Spleen (tissue), 11 donors: ENCODE data around the gene PPFIA1. TPM values are rescaled to one million over a fixed set of nuclear protein-coding genes. Genes with fewer than 3 reads are reported as not detected.

Source experiments
- DNase-seq: peaks from one replicate; pipeline ENCODE4 v3.0.0-alpha.2; 2020
- H3K27ac ChIP-seq, 8 donors: fragments of 200-600 bp; sonication (generic) in 7 of 8; 1 replicate in 4 of 8; 2 replicates in 4 of 8; pipeline versions ENCODE4 v1.5.0 to v1.8.0; 2016 to 2021; ENCODE audit warnings: inconsistent platforms in 4 of 8, mild to moderate bottlenecking in 4 of 8, moderate library complexity in 1 of 8
- H3K27me3 ChIP-seq, 7 donors: fragments of 200-600 bp; sonication (generic) in 6 of 7; replicated peaks in 1 of 7; 1 replicate in 4 of 7; 2 replicates in 3 of 7; pipeline versions ENCODE4 v1.5.0 to v1.8.0; 2016 to 2021; ENCODE audit warnings: inconsistent platforms in 3 of 7, mild to moderate bottlenecking in 1 of 7
- H3K36me3 ChIP-seq, 6 donors: fragments of 200-600 bp; sonication (generic) in 5 of 6; 1 replicate in 4 of 6; 2 replicates in 2 of 6; pipeline versions ENCODE4 v1.5.0 to v1.8.0; 2016 to 2021; ENCODE audit warnings: inconsistent platforms in 2 of 6
- H3K4me1 ChIP-seq, 6 donors: fragments of 200-600 bp; sonication (generic) in 5 of 6; 1 replicate in 3 of 6; 2 replicates in 3 of 6; pipeline versions ENCODE4 v1.5.0 to v1.8.0; 2016 to 2021; ENCODE audit warnings: inconsistent platforms in 3 of 6
- H3K4me3 ChIP-seq, 8 donors: fragments of 200-600 bp; sonication (generic) in 7 of 8; 1 replicate in 4 of 8; 2 replicates in 4 of 8; pipeline versions ENCODE4 v1.5.0 to v1.8.0; 2016 to 2021; ENCODE audit warnings: inconsistent platforms in 4 of 8, mild to moderate bottlenecking in 4 of 8, moderate library complexity in 2 of 8
- H3K9me3 ChIP-seq, 8 donors: fragments of 200-600 bp; sonication (generic) in 7 of 8; 1 replicate in 4 of 8; 2 replicates in 4 of 8; pipeline versions ENCODE4 v1.5.0 to v1.8.0; 2016 to 2021; ENCODE audit warnings: inconsistent platforms in 4 of 8
- POLR2A ChIP-seq, 3 donors: fragments of 450-650 bp; IDR thresholded peaks; one replicate each; pipeline ENCODE4 v1.5.1; 2017; ENCODE audit warnings: antibody characterized with exemption in 3 of 3, mild to moderate bottlenecking in 1 of 3
- POLR2AphosphoS5 ChIP-seq, 3 donors: sonication (generic); formaldehyde crosslinking; IDR thresholded peaks; one replicate each; pipeline ENCODE4 v1.5.1; 2017; ENCODE audit warnings: antibody characterized with exemption in 3 of 3
- WGBS, 5 donors: extraction: QIAGEN DNeasy Blood & Tissue Kit in 3 of 5; methylation state at CpG; one replicate each; pipeline versions ENCODE4 v1.1.5 to v1.1.7; 2013 to 2018; 5-methylcytosine and 5-hydroxymethylcytosine counted together
- intact Hi-C: fragments of 100-400 bp; cut with DNase I; formaldehyde crosslinking; loops from one replicate; pipeline ENCODE4 v1.15.0; 2023; ENCODE audit warnings: low total_unique reads
- polyA plus RNA-seq, 3 donors: library from polyadenylated mRNA; stranded (reverse); fragments of 200-250 nt; gene quantifications; one replicate each; pipeline ENCODE4 v1.2.1, GENCODE V29; 2013
- total RNA-seq, 7 donors: library from RNA; depleted of rRNA in 3 of 7; stranded (reverse); fragments of >200 nt in 3 of 7; fragmentation: NEBNext Ultra II Directional in 4 of 7; extraction: Animal tissue kit (Norgen Biotek cat#: 25700) in 4 of 7; gene quantifications; one replicate each; pipeline versions ENCODE4 v1.1.0 to v1.2.1, GENCODE V29; 2016 to 2021
- TF ChIP-seq, protein P1 (sequence below), 11 experiments: fragments of 200-600 bp in 7 of 11; fragments of 450-650 bp in 4 of 11; sonication (generic) in 4 of 11; IDR thresholded peaks in 8 of 11; conservative IDR thresholded peaks in 3 of 11; 1 replicate in 7 of 11; 2 replicates in 4 of 11; pipeline versions ENCODE4 v1.4.0 to v1.8.0; 2016 to 2021; ENCODE audit warnings: antibody characterized with exemption in 11 of 11, inconsistent platforms in 4 of 11, mild to moderate bottlenecking in 1 of 11
- donor health status: healthy with polysubstance abuse.
- donor health status: DM: no; HTN: no; CAD: no; lungs with moderate emphysema.
- donor health status: DM: no; HTN: no; CAD: no.
- donor health status: Bipolar disorder and iron deficiency.
- donor health status: healthy.
- donor health status: DM: no; HTN: no; CAD: no.
- donor health status: DM: yes; HTN: yes; CAD: no.

Gene PPFIA1
- total and polyA plus RNA-seq, 10 donors, result 7.6 to 73.5 (median 55.0) TPM

GRCh38 chr11:70296681-70297080, 26.2 kb downstream of the PPFIA1 start:
- peaks cover 0 to 87% (median 30%) of the 10 kb centered on the region in 6 donors for H3K36me3 ChIP-seq
- no peaks in the 10 kb centered on the region for H3K27me3 ChIP-seq
- intact Hi-C loops, result no loop called here
- TF ChIP-seq POLR2A (IDR thresholded peaks at IDR 0.05) (no peak), POLR2AphosphoS5 (IDR thresholded peaks at IDR 0.05) (no peak)
- TF ChIP-seq, protein P1, sequence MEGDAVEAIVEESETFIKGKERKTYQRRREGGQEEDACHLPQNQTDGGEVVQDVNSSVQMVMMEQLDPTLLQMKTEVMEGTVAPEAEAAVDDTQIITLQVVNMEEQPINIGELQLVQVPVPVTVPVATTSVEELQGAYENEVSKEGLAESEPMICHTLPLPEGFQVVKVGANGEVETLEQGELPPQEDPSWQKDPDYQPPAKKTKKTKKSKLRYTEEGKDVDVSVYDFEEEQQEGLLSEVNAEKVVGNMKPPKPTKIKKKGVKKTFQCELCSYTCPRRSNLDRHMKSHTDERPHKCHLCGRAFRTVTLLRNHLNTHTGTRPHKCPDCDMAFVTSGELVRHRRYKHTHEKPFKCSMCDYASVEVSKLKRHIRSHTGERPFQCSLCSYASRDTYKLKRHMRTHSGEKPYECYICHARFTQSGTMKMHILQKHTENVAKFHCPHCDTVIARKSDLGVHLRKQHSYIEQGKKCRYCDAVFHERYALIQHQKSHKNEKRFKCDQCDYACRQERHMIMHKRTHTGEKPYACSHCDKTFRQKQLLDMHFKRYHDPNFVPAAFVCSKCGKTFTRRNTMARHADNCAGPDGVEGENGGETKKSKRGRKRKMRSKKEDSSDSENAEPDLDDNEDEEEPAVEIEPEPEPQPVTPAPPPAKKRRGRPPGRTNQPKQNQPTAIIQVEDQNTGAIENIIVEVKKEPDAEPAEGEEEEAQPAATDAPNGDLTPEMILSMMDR (IDR thresholded peaks at IDR 0.05 in 8 of 11, conservative IDR thresholded peaks at IDR 0.05 in 3 of 11), result no peak
- no peak overlapping the region for H3K27ac ChIP-seq
- H3K4me1 ChIP-seq, result peaks cover 0 to 13% (median 2%) of the 10 kb centered on the region in 6 donors
- WGBS, 5 donors, result 82 to 97% (median 93%) methylated on average over 6 to 7 of the region's 7 CpGs
- H3K4me3 ChIP-seq, result no peak overlapping the region
- no peak for DNase-seq
- H3K9me3 ChIP-seq, result no peaks in the 10 kb centered on the region

- Histone ChIP-seq H3K36me3 (peaks cover 0 to 87% (median 28%) of the 10 kb centered on the region in 6 donors), H3K27me3 (no peaks in the 10 kb centered on the region), H3K27ac (peak overlapping the region in 1 of 8 donors; percentile 20), H3K9me3 (no peaks in the 10 kb centered on the region), H3K4me1 (peaks cover 0 to 19% (median 6%) of the 10 kb centered on the region in 6 donors), H3K4me3 (no peak overlapping the region)
- DNase-seq, result no peak
- TF ChIP-seq, protein P1 (IDR thresholded peaks at IDR 0.05 in 8 of 11, conservative IDR thresholded peaks at IDR 0.05 in 3 of 11), result no peak
- no peak for TF ChIP-seq POLR2AphosphoS5 (IDR thresholded peaks at IDR 0.05)
- no peak for TF ChIP-seq POLR2A (IDR thresholded peaks at IDR 0.05)
- intact Hi-C loops, result no loop called here
Observed at GRCh38 chr11:70297341-70297740, 26.9 kb downstream of the PPFIA1 start.

DNA sequence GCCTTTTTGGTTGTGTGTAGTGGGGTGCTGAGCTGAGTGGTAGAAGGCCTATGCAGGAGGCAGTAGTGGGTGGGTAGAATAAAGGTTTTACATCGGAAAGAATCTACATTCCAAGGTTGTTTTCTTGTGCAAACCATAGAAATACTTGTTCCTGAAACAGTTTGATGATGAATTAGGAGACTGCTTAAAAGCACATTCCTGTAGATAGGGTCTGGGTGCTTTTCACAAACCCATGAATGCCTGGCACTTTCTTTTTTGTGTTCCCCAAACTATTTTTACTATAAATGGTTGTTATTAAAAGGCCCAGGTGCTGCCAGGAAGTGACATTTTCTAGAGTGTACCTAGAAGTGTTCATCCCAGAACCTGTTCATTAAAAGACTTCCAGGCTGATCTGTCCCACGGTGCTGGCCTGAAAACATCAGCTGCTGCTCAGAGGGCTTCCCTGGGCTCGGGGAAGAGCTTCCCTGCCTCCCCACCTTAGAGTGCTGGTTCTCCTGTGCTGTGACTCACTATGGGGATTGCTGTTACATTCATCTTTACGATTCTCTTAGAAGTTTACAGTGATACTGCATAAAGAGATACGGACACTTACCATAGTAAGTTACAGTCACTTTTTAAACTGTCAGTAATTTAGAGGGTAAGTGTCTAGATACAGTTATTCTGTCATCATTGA, 27.9 kb downstream of the PPFIA1 start:
- Histone ChIP-seq H3K9me3 (no peaks in the 10 kb centered on the region), H3K36me3 (peaks cover 0 to 87% (median 20%) of the 10 kb centered on the region in 6 donors), H3K4me3 (no peak overlapping the region), H3K4me1 (peaks cover 0 to 25% (median 11%) of the 10 kb centered on the region in 6 donors), H3K27me3 (no peaks in the 10 kb centered on the region), H3K27ac (peak overlapping the region in 1 of 8 donors; percentile 40)
- DNase-seq, result no peak
- WGBS, 5 donors, result 86 to 97% (median 94%) methylated on average over 5 of the region's 5 CpGs
- TF ChIP-seq, protein P1 (IDR thresholded peaks at IDR 0.05 in 8 of 11, conservative IDR thresholded peaks at IDR 0.05 in 3 of 11), result no peak
- TF ChIP-seq POLR2A (IDR thresholded peaks at IDR 0.05) (no peak), POLR2AphosphoS5 (IDR thresholded peaks at IDR 0.05) (no peak)
- intact Hi-C loops, result no loop called here

GRCh38 chr11:70299636-70300035, 29.1 kb downstream of the PPFIA1 start:
- peaks cover 0 to 88% (median 15%) of the 10 kb centered on the region in 6 donors for H3K36me3 ChIP-seq
- 94 to 96% (median 96%) methylated on average over 11 of the region's 11 CpGs for WGBS, 5 donors
- peak; percentile 60 for DNase-seq
- no peak for TF ChIP-seq POLR2A (IDR thresholded peaks at IDR 0.05)
- no peak for TF ChIP-seq POLR2AphosphoS5 (IDR thresholded peaks at IDR 0.05)
- TF ChIP-seq, protein P1 (IDR thresholded peaks at IDR 0.05 in 8 of 11, conservative IDR thresholded peaks at IDR 0.05 in 3 of 11), result no peak
- H3K27me3 ChIP-seq, result no peaks in the 10 kb centered on the region
- no peaks in the 10 kb centered on the region for H3K9me3 ChIP-seq
- intact Hi-C loops, result no loop called here
- peaks cover 0 to 22% (median 11%) of the 10 kb centered on the region in 6 donors for H3K4me1 ChIP-seq
- H3K27ac ChIP-seq, result no peak overlapping the region
- H3K4me3 ChIP-seq, result no peak overlapping the region
